Small intestine (tissue), 7 donors: ENCODE measurements around the gene C1GALT1C1L. TPM values are rescaled to one million over a fixed set of nuclear protein-coding genes. Genes with fewer than 3 reads are reported as not detected.
A peak's percentile ranks its signal among the peaks of the same experiment; 100 is the strongest.
"Not testable (repeated sequence)": the region's sequence is repeated elsewhere in the genome, so short reads cannot be mapped to it uniquely, and the experiment has no call there.

Experiments
- DNase-seq, 2 donors: peaks; one replicate each; pipeline versions ENCODE4 v3.0.0 to v3.0.0-alpha.2; 2013
- FAIRE-seq: peaks from 2 replicates; lab custom pipeline; 2012; peaks lifted over from hg19 to GRCh38; lab: Jason Lieb, UNC
- H3K27ac ChIP-seq, 3 donors: one replicate each; pipeline ENCODE4 v1.5.1; 2013; ENCODE audit warnings: low read length in 2 of 3, mild to moderate bottlenecking in 2 of 3, control low read depth in 1 of 3, inconsistent platforms in 1 of 3, low read depth in 1 of 3, moderate library complexity in 1 of 3
- H3K27me3 ChIP-seq, 3 donors: one replicate each; pipeline ENCODE4 v1.6.1; 2013; ENCODE audit warnings: low read length in 3 of 3, inconsistent platforms in 1 of 3; ENCODE audit not compliant: control insufficient read depth in 3 of 3, insufficient read depth in 3 of 3
- H3K36me3 ChIP-seq, 3 donors: one replicate each; pipeline ENCODE4 v1.6.1; 2013; ENCODE audit warnings: low read length in 3 of 3, inconsistent platforms in 1 of 3, low read depth in 1 of 3, mild to moderate bottlenecking in 1 of 3, moderate library complexity in 1 of 3; ENCODE audit not compliant: control insufficient read depth in 3 of 3, insufficient read depth in 2 of 3
- H3K4me1 ChIP-seq, 3 donors: one replicate each; pipeline ENCODE4 v1.6.1; 2013; ENCODE audit warnings: low read length in 2 of 3, inconsistent platforms in 1 of 3, low read depth in 1 of 3, mild to moderate bottlenecking in 1 of 3, moderate library complexity in 1 of 3; ENCODE audit not compliant: control insufficient read depth in 3 of 3, insufficient read depth in 2 of 3
- H3K4me3 ChIP-seq, 3 donors: one replicate each; pipeline ENCODE4 v1.5.1; 2013; ENCODE audit warnings: low read length in 3 of 3, control low read depth in 1 of 3, inconsistent platforms in 1 of 3, low read depth in 1 of 3, mild to moderate bottlenecking in 1 of 3, moderate library complexity in 1 of 3
- H3K9me3 ChIP-seq, 2 donors: one replicate each; pipeline ENCODE4 v1.6.1; 2013; ENCODE audit warnings: low read depth in 1 of 2, low read length in 1 of 2; ENCODE audit not compliant: control insufficient read depth in 2 of 2, insufficient read depth in 1 of 2
- whole genome bisulfite sequencing, 3 donors: extraction: QIAGEN DNeasy Blood & Tissue Kit; methylation state at CpG; one replicate each; pipeline ENCODE4 v1.1.7; 2013; 5-methylcytosine and 5-hydroxymethylcytosine counted together
- polyA plus RNA-seq, 4 donors: library from polyadenylated mRNA; stranded (reverse) in 3 of 4; unstranded in 1 of 4; fragments of 200-250 nt in 3 of 4; fragments of 120-200 nt in 1 of 4; gene quantifications; one replicate each; pipeline versions ENCODE4 v1.2.1 to v1.2.3, GENCODE V29; 2013
- donor health status: healthy with polysubstance abuse.
- donor health status: control.
- donor health status: control.
- donor health status: Bipolar disorder and iron deficiency.
- donor health status: healthy.

C1GALT1C1L gene
- polyA plus RNA-seq, 4 donors = 0.37 to 0.68 TPM; not detected in 2

GRCh38 chr2:43642363-43642762, 33.9 kb downstream of the C1GALT1C1L start:
- Histone ChIP-seq H3K9me3 (peaks cover 0 to 9% of the 10 kb centered on the region in 2 donors), H3K4me1 (no peaks in the 10 kb centered on the region), H3K36me3 (no peaks in the 10 kb centered on the region), H3K4me3 (no peak overlapping the region), H3K27ac (no peak overlapping the region), H3K27me3 (peaks cover 0 to 9% (median 0%) of the 10 kb centered on the region in 3 donors)
- FAIRE-seq = no peak
- 45 to 53% (median 45%) methylated on average over 2 of the region's 2 CpGs for WGBS, 3 donors
- no peak for DNase-seq

GRCh38 chr2:43637030-43637803, 39.0 kb downstream of the C1GALT1C1L start, which contains the start of gene PLEKHH2:
Gene PLEKHH2 (plus strand): TSS chr2:43637260. CDS start chr2:43644674, 7,414 bp downstream.
- DNase-seq = peak; percentile 88 to 92
- peak within 1 kb of the TSS; percentile 59 to 74 (median 66) for H3K4me3 ChIP-seq
- H3K9me3 ChIP-seq = peaks cover 0 to 9% of the 10 kb centered on the region in 2 donors
- H3K4me1 ChIP-seq = peaks cover 0 to 2% (median 0%) of the 10 kb centered on the region in 3 donors
- peak within 1 kb of the TSS in 2 of 3 donors; percentile 62 to 69 for H3K27ac ChIP-seq
- no peaks in the 10 kb centered on the region for H3K36me3 ChIP-seq
- 0 to 1% (median 1%) methylated on average over 42 to 75 of the region's 75 CpGs for WGBS, 3 donors
- FAIRE-seq = no peak
- H3K27me3 ChIP-seq = peaks cover 0 to 30% (median 4%) of the 10 kb centered on the region in 3 donors

- DNase-seq (no peak), FAIRE-seq (no peak)
- Histone ChIP-seq H3K27ac (no peak overlapping the region), H3K9me3 (peaks cover 0 to 9% of the 10 kb centered on the region in 2 donors), H3K4me1 (peaks cover 0 to 2% (median 0%) of the 10 kb centered on the region in 3 donors), H3K36me3 (no peaks in the 10 kb centered on the region), H3K4me3 (peak overlapping the region in 2 of 3 donors; percentile 66 to 74), H3K27me3 (peaks cover 0 to 30% (median 8%) of the 10 kb centered on the region in 3 donors)
- WGBS, 3 donors = 6 to 19% (median 10%) methylated on average over 10 of the region's 10 CpGs
Observed at GRCh38 chr2:43636621-43637020, 39.6 kb downstream of the C1GALT1C1L start.

GRCh38 chr2:43636153-43636552, 40.1 kb downstream of the C1GALT1C1L start:
- 91 to 96% (median 91%) methylated on average over 11 to 12 of the region's 12 CpGs for WGBS, 3 donors
- peaks cover 0 to 30% (median 8%) of the 10 kb centered on the region in 3 donors for H3K27me3 ChIP-seq
- H3K9me3 ChIP-seq, H3K4me3 ChIP-seq, FAIRE-seq, H3K27ac ChIP-seq, H3K4me1 ChIP-seq, H3K36me3 ChIP-seq, DNase-seq: not testable (repeated sequence)

GRCh38 chr2:43634604-43635306, 41.5 kb downstream of the C1GALT1C1L start:
- DNase-seq (peak; percentile 9 to 17), FAIRE-seq (no peak)
- H3K36me3 ChIP-seq = no peaks in the 10 kb centered on the region
- 17 to 33% (median 23%) methylated on average over 6 of the region's 6 CpGs for WGBS, 3 donors
- peaks cover 0 to 30% (median 8%) of the 10 kb centered on the region in 3 donors for H3K27me3 ChIP-seq
- no peak overlapping the region for H3K27ac ChIP-seq
- H3K9me3 ChIP-seq = peaks cover 0 to 4% of the 10 kb centered on the region in 2 donors
- peaks cover 0 to 2% (median 0%) of the 10 kb centered on the region in 3 donors for H3K4me1 ChIP-seq
- no peak overlapping the region for H3K4me3 ChIP-seq

GRCh38 chr2:43631618-43632317, 44.5 kb downstream of the C1GALT1C1L start:
- no peak overlapping the region for H3K4me3 ChIP-seq
- H3K9me3 ChIP-seq = no peaks in the 10 kb centered on the region
- no peak for FAIRE-seq
- no peak overlapping the region for H3K27ac ChIP-seq
- H3K36me3 ChIP-seq = no peaks in the 10 kb centered on the region
- H3K4me1 ChIP-seq = peaks cover 0 to 2% (median 0%) of the 10 kb centered on the region in 3 donors
- H3K27me3 ChIP-seq = peaks cover 0 to 16% (median 8%) of the 10 kb centered on the region in 3 donors
- no peak for DNase-seq
- 63 to 66% (median 66%) methylated on average over 11 of the region's 11 CpGs for WGBS, 3 donors
